ENCODE results near the gene MVK.

DNA sequence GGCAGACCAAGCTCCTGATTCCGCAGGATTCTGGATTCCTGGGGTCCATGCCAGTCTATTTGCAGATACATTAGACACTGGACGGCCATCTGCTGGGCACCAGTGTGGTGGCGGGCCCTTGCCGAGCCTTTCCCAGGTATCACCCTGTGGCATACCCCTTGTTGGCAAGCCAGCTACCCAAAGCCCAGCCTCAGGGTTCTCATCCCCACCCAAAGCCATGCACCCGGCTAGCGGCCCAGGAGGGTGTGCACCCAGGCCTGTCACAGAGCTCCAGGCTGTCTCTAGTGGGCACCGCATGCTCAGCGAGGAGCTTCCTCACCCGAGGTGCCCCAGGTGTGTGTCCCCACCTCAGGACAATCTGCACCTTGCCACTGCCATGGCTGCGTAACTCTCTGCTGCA, 14.0 kb upstream of the MVK start:
- TF ChIP-seq, protein P1, sequence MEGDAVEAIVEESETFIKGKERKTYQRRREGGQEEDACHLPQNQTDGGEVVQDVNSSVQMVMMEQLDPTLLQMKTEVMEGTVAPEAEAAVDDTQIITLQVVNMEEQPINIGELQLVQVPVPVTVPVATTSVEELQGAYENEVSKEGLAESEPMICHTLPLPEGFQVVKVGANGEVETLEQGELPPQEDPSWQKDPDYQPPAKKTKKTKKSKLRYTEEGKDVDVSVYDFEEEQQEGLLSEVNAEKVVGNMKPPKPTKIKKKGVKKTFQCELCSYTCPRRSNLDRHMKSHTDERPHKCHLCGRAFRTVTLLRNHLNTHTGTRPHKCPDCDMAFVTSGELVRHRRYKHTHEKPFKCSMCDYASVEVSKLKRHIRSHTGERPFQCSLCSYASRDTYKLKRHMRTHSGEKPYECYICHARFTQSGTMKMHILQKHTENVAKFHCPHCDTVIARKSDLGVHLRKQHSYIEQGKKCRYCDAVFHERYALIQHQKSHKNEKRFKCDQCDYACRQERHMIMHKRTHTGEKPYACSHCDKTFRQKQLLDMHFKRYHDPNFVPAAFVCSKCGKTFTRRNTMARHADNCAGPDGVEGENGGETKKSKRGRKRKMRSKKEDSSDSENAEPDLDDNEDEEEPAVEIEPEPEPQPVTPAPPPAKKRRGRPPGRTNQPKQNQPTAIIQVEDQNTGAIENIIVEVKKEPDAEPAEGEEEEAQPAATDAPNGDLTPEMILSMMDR (IDR thresholded peaks at IDR 0.05; ENCODE audit: low read length) = no peak
- no peak for TF ChIP-seq EZH2 (IDR thresholded peaks at IDR 0.05; ENCODE audit: borderline replicate concordance, low read length)

All from OCI-LY1 (cell line).